HG02840 (cell line): Measurements from ENCODE around the gene GLS.

Experiments used
- ATAC-seq: cut with Tn5 transposase; IDR thresholded peaks from one replicate; pipeline ENCODE4 v1.9.1; 2021; ENCODE audit warnings: mild to moderate bottlenecking, moderate library complexity, moderate number of reproducible peaks; ENCODE audit not compliant: unreplicated experiment, low FRiP score

GLS gene

GRCh38 chr2:190964170-190964795 is 83.7 kb downstream of the GLS start:
- no peak for ATAC-seq

GRCh38 chr2:190965580-190966222 is 85.1 kb downstream of the GLS start:
- no peak for ATAC-seq

GRCh38 chr2:190968522-190968921 is 87.9 kb downstream of the GLS start:
- ATAC-seq: no peak

GRCh38 chr2:190970160-190970559 is 89.5 kb downstream of the GLS start:
- ATAC-seq: no peak

- no peak for ATAC-seq
Observed at GRCh38 chr2:190970873-190971506, 90.4 kb downstream of the GLS start.

GRCh38 chr2:190972213-190972612 is 91.6 kb downstream of the GLS start:
- ATAC-seq: no peak

GRCh38 chr2:190972846-190973245 is 92.2 kb downstream of the GLS start:
- no peak for ATAC-seq

- ATAC-seq: no peak
Observed at GRCh38 chr2:190973262-190973661, 92.6 kb downstream of the GLS start.

GRCh38 chr2:190973726-190974628 is 93.4 kb downstream of the GLS start:
- ATAC-seq: no peak

- ATAC-seq: no peak
Observed at GRCh38 chr2:190974629-190975361, 94.2 kb downstream of the GLS start.

- no peak for ATAC-seq
Observed at GRCh38 chr2:190976521-190976920, 95.9 kb downstream of the GLS start.

- ATAC-seq: no peak
Observed at GRCh38 chr2:190977505-190977904, 96.9 kb downstream of the GLS start.

GRCh38 chr2:190978389-190979053 is 97.9 kb downstream of the GLS start:
- ATAC-seq: no peak

GRCh38 chr2:190979906-190980629 is 99.4 kb downstream of the GLS start:
- ATAC-seq: no peak

GRCh38 chr2:190980630-190981209 is 100.1 kb downstream of the GLS start:
- ATAC-seq: no peak

- ATAC-seq: no peak
Observed at GRCh38 chr2:190981333-190981732, 100.7 kb downstream of the GLS start.

GRCh38 chr2:190981733-190982132 is 101.1 kb downstream of the GLS start:
- no peak for ATAC-seq

GRCh38 chr2:190982262-190983034 is 101.8 kb downstream of the GLS start:
- ATAC-seq: no peak
